Ramos (cell line): ENCODE data around the gene QTRT2.

Source experiments
- in situ Hi-C: fragments of 300-500 bp; cut with MboI; formaldehyde crosslinking; loops from one replicate; pipeline ENCODE4 v1.14.3; 2022; ENCODE audit warnings: low sequenced_read_pairs; ENCODE audit not compliant: unreplicated experiment

Gene QTRT2

DNA sequence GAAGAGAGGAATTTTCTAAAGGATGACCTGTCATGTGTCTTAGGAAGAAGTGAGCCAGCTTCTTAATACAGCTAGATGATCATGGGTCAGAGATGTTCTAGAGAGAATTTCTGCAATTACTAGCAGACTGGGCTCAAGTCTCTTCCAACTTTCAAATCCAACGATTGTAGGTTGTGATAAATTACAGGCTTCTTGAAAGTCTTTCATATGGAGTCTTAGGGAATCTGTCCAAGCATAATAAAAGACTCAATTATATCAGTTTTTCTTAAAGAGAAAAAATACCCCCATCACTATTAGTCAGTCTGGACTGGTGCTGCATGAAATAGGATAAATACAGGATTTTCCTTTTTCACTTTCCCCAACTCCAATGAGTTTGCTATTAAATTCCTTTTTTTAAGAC lies 63.2 kb downstream of the QTRT2 start:
- in situ Hi-C loops: no loop called here

DNA sequence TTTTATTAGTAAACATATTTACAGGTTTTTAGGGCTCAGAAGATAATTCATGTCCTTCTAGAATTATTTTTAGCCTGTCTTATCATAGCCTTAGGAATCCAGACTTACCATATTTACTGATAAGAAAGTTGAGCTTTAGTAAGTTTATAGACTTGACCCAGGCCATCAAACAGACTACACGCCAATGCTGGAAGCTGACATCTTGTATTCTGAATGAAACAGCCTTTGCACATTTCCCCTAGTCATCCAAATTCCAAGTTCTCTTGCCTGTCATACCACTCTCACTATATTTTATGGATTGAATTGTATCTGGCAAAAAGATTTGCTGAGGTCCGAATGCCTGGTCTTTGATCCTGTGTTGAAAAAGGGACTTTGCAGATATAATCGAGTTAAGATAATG lies 63.7 kb downstream of the QTRT2 start:
- in situ Hi-C loops: no loop called here

DNA sequence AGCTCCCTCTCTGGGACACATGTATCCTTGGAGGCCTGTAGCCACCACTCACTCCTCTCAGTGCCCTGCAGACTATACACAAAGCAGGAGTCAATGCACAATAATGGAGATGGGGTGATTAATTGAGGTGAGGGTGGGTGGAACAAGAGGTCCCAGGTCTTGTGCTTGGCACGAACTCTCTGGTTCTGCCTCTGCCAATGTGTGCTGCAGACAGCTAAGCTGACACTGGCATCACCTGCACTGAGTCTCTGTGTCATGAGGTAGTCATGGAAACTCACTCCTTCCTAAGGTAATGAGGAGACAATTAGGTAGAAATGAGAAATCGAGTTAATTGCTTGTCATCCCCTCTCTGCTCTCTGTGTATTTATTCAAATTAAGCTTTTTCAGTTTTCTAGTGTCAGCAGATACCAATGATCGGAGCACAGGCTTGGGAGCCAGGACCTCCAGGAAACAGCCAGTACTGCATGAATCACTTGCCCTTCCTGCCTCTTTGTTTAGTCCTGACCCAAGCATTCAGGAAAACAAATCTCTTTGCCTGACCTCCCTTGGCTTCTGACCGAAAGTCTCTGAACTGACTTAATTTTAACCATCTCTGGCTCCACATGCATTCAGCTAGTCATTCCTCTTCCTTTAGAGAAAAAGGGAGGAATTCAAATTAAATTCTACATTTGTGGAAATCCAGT lies 65.6 kb downstream of the QTRT2 start:
- in situ Hi-C loops: no loop called here

DNA sequence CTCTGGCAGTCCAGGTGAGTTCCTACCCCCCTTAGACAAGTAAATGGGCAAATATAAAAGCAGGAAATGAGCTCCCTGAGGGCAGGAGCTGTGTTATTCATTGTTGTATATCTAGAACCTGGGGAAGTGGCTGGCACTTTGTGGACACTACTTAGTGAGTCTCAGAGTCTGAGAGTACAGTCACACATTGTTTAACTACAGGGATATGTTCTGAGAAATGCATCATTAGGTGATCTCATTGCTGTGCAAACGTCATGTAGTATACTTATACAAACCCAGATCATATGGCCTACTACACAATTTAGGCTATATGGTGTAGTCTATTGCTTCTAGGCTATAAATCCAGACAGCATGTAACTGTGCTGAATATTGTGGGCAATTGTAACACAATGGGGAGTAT lies 69.9 kb downstream of the QTRT2 start:
- in situ Hi-C loops: no loop called here

DNA sequence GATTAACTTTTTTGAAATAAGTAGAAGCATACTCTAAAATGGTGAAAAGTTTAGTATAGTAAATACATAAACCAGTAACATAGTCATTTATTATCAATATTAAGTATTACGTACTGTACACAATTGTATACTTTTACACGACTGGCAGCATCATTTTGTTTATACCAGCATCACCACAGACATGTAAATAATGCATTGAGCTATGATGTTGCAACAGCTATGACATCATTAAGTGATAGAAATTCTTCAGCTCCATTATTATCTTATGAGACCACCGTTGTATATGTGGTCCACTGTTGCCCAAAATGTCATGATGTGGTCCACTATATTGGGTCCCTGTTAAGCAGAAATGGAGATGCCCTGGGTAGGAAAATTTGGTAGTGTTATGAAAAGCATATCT lies 71.0 kb downstream of the QTRT2 start:
- in situ Hi-C loops: no loop called here

DNA sequence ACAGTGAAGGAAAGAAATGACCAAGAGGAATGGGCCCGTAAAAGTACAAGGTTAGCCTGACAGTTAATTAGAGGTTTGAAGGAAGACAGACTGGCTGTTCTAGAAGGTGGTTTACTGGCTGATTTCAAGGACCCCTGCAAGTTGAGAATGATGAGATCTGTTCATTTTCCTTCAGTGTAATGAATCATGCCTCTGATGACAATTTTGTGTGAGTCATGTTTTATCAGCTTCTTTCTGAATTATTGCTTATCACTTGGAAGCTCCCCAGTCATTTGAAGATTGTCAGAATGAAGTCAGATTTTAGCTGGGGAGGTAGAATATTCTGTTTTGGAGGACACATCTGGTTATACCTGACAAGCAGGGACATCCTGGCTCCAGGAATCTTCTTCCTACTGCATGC lies 71.7 kb downstream of the QTRT2 start:
- in situ Hi-C loops: no loop called here

DNA sequence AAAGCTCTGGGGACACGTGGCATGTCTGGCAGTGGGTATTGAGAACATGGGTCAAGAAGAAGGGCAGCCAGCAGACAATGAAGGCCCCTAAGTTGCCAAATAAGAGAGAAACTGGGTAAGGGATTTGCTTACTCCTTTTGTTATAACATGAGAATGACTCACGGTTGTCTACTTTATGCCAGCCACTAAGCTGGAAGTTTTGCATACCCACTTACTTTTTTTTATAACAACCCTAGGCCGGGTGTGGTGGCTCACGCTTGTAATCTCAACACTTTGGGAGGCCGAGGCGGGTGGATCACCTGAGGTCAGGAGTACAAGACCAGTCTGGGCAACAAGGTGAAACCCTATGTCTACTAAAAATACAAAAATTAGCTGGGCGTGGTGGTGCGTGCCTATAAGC lies 72.3 kb downstream of the QTRT2 start:
- in situ Hi-C loops: no loop called here

DNA sequence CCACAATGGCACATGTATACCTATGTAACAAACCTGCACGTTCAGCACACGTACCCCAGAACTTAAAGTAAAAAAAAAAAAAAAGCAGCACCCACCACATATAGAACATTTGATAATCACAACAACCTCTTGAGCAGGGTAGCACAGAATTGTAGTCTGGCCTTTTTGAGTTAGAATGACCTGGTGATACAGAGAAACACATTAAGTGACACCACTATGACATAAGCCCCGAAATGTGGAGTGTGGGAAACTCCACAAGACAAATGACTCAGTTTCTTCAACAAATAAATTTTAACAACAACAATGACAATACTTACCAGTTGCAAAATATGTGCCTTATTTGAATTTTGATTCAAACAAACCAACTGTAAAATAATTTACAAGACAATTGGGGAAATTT lies 76.0 kb downstream of the QTRT2 start:
- in situ Hi-C loops: no loop called here

DNA sequence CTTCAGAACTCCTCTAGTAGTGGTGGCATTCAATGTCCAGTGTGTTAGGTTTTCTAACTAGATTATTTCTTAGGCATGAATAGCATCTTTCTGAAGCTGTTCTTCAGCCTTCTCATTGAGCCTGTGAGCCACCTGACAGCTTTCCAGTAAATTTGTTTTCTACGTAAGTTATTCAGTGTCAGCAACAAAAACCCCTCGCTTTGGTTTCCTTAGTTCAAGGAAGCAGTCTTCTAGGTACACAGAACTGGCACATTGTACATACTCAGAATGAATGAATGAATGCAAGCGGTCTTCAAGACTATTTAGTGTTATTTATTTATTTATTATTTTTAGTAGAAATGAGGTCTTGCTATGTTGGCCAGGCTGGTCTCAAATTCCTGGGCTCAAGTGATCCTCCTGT lies 77.4 kb downstream of the QTRT2 start:
- in situ Hi-C loops: no loop called here
